MM.1S (cell line): ENCODE measurements around the gene SPEM2.

ENCODE experiments used
- DNase-seq: peaks from one replicate; pipeline ENCODE4 v3.0.0-alpha.2; 2015
- H2AFZ ChIP-seq: fragments of 300-600 bp; sonication (generic); 2 replicates; pipeline ENCODE4 v1.6.0; 2016; ENCODE audit warnings: antibody characterized with exemption, low read length
- H3F3A ChIP-seq: fragments of 300-600 bp; sonication (generic); 2 replicates; pipeline ENCODE4 v1.6.1; 2016; ENCODE audit warnings: mild to moderate bottlenecking, antibody characterized with exemption, low read length, moderate library complexity, mixed read lengths; ENCODE audit not compliant: insufficient read depth
- H3K27ac ChIP-seq: fragments of 300-600 bp; sonication (generic); 2 replicates; pipeline ENCODE4 v1.5.1; 2016; ENCODE audit warnings: mild to moderate bottlenecking, low read length
- H3K27me3 ChIP-seq: fragments of 300-600 bp; sonication (generic); replicated peaks from 2 replicates; pipeline ENCODE4 v1.6.0; 2016; ENCODE audit warnings: low read length; ENCODE audit not compliant: insufficient read depth
- H3K36me3 ChIP-seq: fragments of 300-600 bp; sonication (generic); replicated peaks from 2 replicates; pipeline ENCODE4 v1.6.1; 2016; ENCODE audit warnings: mild to moderate bottlenecking, low read length, mixed read lengths; ENCODE audit not compliant: insufficient read depth
- H3K4me1 ChIP-seq: fragments of 300-600 bp; sonication (generic); 2 replicates; pipeline ENCODE4 v1.6.1; 2016; ENCODE audit warnings: low read length, mixed read lengths
- H3K4me2 ChIP-seq: fragments of 300-600 bp; sonication (generic); 2 replicates; pipeline ENCODE4 v1.6.0; 2016; ENCODE audit warnings: low read depth, low read length
- H3K4me3 ChIP-seq: fragments of 300-600 bp; sonication (generic); 2 replicates; pipeline ENCODE4 v1.5.1; 2016; ENCODE audit warnings: low read length, mixed read lengths
- H3K79me2 ChIP-seq: fragments of 300-600 bp; sonication (generic); 2 replicates; pipeline ENCODE4 v1.6.1; 2016; ENCODE audit warnings: mixed run types, low read length, mixed read lengths
- H3K9ac ChIP-seq: fragments of 300-600 bp; sonication (generic); 2 replicates; pipeline ENCODE4 v1.6.1; 2016; ENCODE audit warnings: low read length, mixed read lengths
- H3K9me2 ChIP-seq: fragments of 300-600 bp; sonication (generic); replicated peaks from 2 replicates; pipeline ENCODE4 v1.6.1; 2016; ENCODE audit warnings: mild to moderate bottlenecking, low read length, mixed read lengths; ENCODE audit not compliant: insufficient read depth
- H3K9me3 ChIP-seq: fragments of 300-600 bp; sonication (generic); replicated peaks from 2 replicates; pipeline ENCODE4 v1.6.1; 2016; ENCODE audit warnings: mild to moderate bottlenecking, low read length, mixed read lengths; ENCODE audit not compliant: insufficient read depth
- H4K20me1 ChIP-seq: fragments of 300-600 bp; sonication (generic); 2 replicates; pipeline ENCODE4 v1.6.1; 2016; ENCODE audit warnings: mild to moderate bottlenecking, low read length, moderate library complexity, mixed read lengths; ENCODE audit not compliant: insufficient read depth
- CTCF ChIP-seq: fragments of 300-600 bp; sonication (generic); IDR thresholded peaks from 2 replicates; pipeline ENCODE4 v1.5.1; 2016; ENCODE audit warnings: antibody characterized with exemption, low read length, mixed read lengths
- EZH2 ChIP-seq: fragments of 300-600 bp; sonication (generic); optimal IDR thresholded peaks from 2 replicates; pipeline ENCODE3; 2017; ENCODE audit warnings: low read depth, mild to moderate bottlenecking, antibody characterized with exemption, low read length, mixed read lengths
- EZH2phosphoT487 ChIP-seq: fragments of 300-600 bp; sonication (generic); IDR thresholded peaks from 2 replicates; pipeline ENCODE4 v1.6.1; 2018; ENCODE audit warnings: antibody characterized with exemption, low read length

Gene SPEM2

GRCh38 chr17:7403977-7404736 is 21.3 kb upstream of the SPEM2 start, which contains the start of gene TMEM256:
TMEM256 (minus strand) TSS chr17:7404097; CDS start chr17:7404084, 13 bp downstream.
- peak within 1 kb of the TSS; percentile 64 for H3K9ac ChIP-seq
- no peaks in the 10 kb centered on the region for H3K36me3 ChIP-seq
- peak within 1 kb of the TSS; percentile 86 for H3K4me2 ChIP-seq
- no peaks in the 10 kb centered on the region; the same call in 1 of the 2 replicates for H3K79me2 ChIP-seq
- H2AFZ ChIP-seq = peak within 1 kb of the TSS; percentile 81
- no peaks in the 10 kb centered on the region for H3F3A ChIP-seq
- TF ChIP-seq CTCF (no peak), EZH2 (no peak), EZH2phosphoT487 (no peak)
- no peaks in the 10 kb centered on the region for H3K9me2 ChIP-seq
- H3K27ac ChIP-seq = peak within 1 kb of the TSS; percentile 55; the same call in 1 of the 2 replicates
- peak; percentile 99 for DNase-seq
- no peaks in the 10 kb centered on the region for H3K9me3 ChIP-seq
- H4K20me1 ChIP-seq = no peaks in the 10 kb centered on the region
- peaks cover 4% of the 10 kb centered on the region; the same call in 1 of the 2 replicates for H3K4me1 ChIP-seq
- peaks cover 31% of the 10 kb centered on the region for H3K27me3 ChIP-seq
- peak within 1 kb of the TSS; percentile 76 for H3K4me3 ChIP-seq

- Histone ChIP-seq H2AFZ (peak overlapping the region; percentile 72), H3K4me2 (peak overlapping the region; percentile 86), H3K9me3 (no peaks in the 10 kb centered on the region), H3K79me2 (no peaks in the 10 kb centered on the region; the same call in 1 of the 2 replicates), H4K20me1 (no peaks in the 10 kb centered on the region), H3K4me3 (peak overlapping the region; percentile 69), H3K27me3 (peaks cover 36% of the 10 kb centered on the region), H3K27ac (no peak overlapping the region), H3K9ac (peak overlapping the region; percentile 52; the same call in 1 of the 2 replicates), H3K4me1 (peaks cover 4% of the 10 kb centered on the region; the same call in 1 of the 2 replicates), H3F3A (no peaks in the 10 kb centered on the region), H3K36me3 (no peaks in the 10 kb centered on the region), H3K9me2 (no peaks in the 10 kb centered on the region)
- TF ChIP-seq EZH2phosphoT487 = no peak
- no peak for TF ChIP-seq EZH2
- no peak for TF ChIP-seq CTCF
- DNase-seq = no peak
These were observed 20.6 kb upstream of the SPEM2 start for GRCh38 chr17:7404737-7405349.

DNA sequence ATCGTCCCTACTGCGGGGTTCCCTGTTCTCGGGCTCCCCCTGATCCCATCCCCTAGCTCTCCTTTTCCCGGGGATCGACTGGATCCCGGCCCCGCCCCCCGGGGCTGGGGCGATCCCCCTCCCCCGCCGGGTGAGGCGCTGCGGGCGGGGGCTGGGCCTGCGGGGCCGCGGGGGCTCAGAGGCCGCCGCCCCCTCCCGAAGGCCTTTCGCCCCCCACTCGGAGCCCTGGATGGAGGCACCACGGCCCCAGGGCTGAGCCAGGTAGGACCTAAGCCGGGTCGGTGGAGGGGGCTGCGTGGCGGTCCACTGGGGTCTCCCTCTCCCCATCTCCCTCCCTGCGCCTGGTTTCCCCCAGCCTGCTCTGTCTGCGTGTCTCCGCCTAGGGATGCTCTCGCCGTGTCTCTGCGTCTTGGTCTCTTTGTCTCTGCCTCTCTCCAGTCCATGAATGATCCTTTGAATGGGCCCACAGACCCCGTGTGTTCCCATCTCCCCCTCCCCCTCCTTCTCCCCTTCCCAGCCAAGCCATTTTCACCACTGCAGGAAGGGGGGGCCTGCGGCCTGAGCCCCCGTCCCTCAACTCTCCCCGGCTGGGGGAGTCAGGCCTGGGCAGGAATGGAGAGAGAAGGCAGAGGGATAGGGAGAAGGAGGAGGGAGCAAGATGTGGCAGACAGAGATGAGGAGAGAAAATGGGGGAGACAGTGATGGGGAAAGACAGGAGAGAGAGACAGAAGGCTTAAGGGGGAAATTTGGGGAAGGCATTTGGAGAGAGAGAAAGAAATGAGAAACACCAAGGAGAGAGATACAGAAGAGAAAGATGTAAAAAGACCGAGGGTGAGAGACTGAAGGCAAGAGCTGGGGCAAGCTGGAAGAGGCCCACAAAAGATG is 19.8 kb upstream of the SPEM2 start:
- no peaks in the 10 kb centered on the region for H4K20me1 ChIP-seq
- peaks cover 43% of the 10 kb centered on the region for H3K27me3 ChIP-seq
- H3K9me2 ChIP-seq = no peaks in the 10 kb centered on the region
- H3K9ac ChIP-seq = no peak overlapping the region
- H3K27ac ChIP-seq = no peak overlapping the region
- H3K4me1 ChIP-seq = peaks cover 4% of the 10 kb centered on the region; the same call in 1 of the 2 replicates
- no peaks in the 10 kb centered on the region for H3K9me3 ChIP-seq
- H3K36me3 ChIP-seq = no peaks in the 10 kb centered on the region
- peak overlapping the region; percentile 86; the same call in 1 of the 2 replicates for H3K4me2 ChIP-seq
- no peaks in the 10 kb centered on the region for H3F3A ChIP-seq
- no peak for DNase-seq
- peak overlapping the region; percentile 72 for H2AFZ ChIP-seq
- peak overlapping the region; percentile 69 for H3K4me3 ChIP-seq
- TF ChIP-seq CTCF (no peak), EZH2 (no peak), EZH2phosphoT487 (no peak)
- H3K79me2 ChIP-seq = no peaks in the 10 kb centered on the region; the same call in 1 of the 2 replicates
